H9 (cell line): ENCODE measurements around the gene USP20. TPM values are rescaled to one million over a fixed set of nuclear protein-coding genes. Genes with fewer than 3 reads are reported as not detected.

ENCODE experiments used
- DNase-seq: peaks from one replicate; pipeline ENCODE4 v3.0.0-alpha.2; 2017
- H2AFZ ChIP-seq: one replicate; pipeline ENCODE4 v1.6.1; 2013; ENCODE audit warnings: mild to moderate bottlenecking, low read length, control low read depth, moderate library complexity
- H2AK5ac ChIP-seq: 2 replicates; pipeline ENCODE4 v1.6.1; 2013; ENCODE audit warnings: low read length, control low read depth, mixed read lengths; ENCODE audit not compliant: insufficient read length
- H2BK120ac ChIP-seq: one replicate; pipeline ENCODE4 v1.6.1; 2013; ENCODE audit warnings: low read depth, mild to moderate bottlenecking, low read length, control low read depth, inconsistent platforms; ENCODE audit not compliant: poor library complexity, severe bottlenecking
- H2BK12ac ChIP-seq: 2 replicates; pipeline ENCODE4 v1.6.1; 2013; ENCODE audit warnings: low read length, control low read depth, mixed read lengths, low read depth; ENCODE audit not compliant: insufficient read length
- H2BK15ac ChIP-seq: 2 replicates; pipeline ENCODE4 v1.6.1; 2013; ENCODE audit warnings: low read depth, low read length, control low read depth
- H2BK20ac ChIP-seq: one replicate; pipeline ENCODE4 v1.6.1; 2013; ENCODE audit warnings: low read depth, mild to moderate bottlenecking, low read length, control low read depth, inconsistent platforms; ENCODE audit not compliant: poor library complexity, severe bottlenecking
- H2BK5ac ChIP-seq: 2 replicates; pipeline ENCODE4 v1.6.1; 2013; ENCODE audit warnings: low read length, control low read depth, mixed read lengths; ENCODE audit not compliant: insufficient read length
- H3K14ac ChIP-seq: 2 replicates; pipeline ENCODE4 v1.6.1; 2013; ENCODE audit warnings: low read length, control low read depth; ENCODE audit not compliant: insufficient read depth
- H3K18ac ChIP-seq: 2 replicates; pipeline ENCODE4 v1.6.1; 2013; ENCODE audit warnings: low read depth, mild to moderate bottlenecking, mixed read lengths, low read length, control low read depth; ENCODE audit not compliant: insufficient read length
- H3K23ac ChIP-seq: 2 replicates; pipeline ENCODE4 v1.6.1; 2013; ENCODE audit warnings: low read length, control low read depth, mixed read lengths, low read depth; ENCODE audit not compliant: insufficient read length
- H3K23me2 ChIP-seq: 2 replicates; pipeline ENCODE4 v1.6.1; 2013; ENCODE audit warnings: low read depth, mild to moderate bottlenecking, mixed read lengths, low read length, control low read depth; ENCODE audit not compliant: insufficient read length, poor library complexity, severe bottlenecking
- H3K27ac ChIP-seq: 2 replicates; pipeline ENCODE4 v1.5.1; 2013; ENCODE audit warnings: low read length, control low read depth, mixed read lengths, low read depth; ENCODE audit not compliant: insufficient read length
- H3K27me3 ChIP-seq: 2 replicates; pipeline ENCODE4 v1.6.1; 2013; ENCODE audit warnings: low read length, control low read depth, inconsistent platforms; ENCODE audit not compliant: insufficient read depth
- H3K4ac ChIP-seq: 2 replicates; pipeline ENCODE4 v1.6.1; 2013; ENCODE audit warnings: low read depth, mild to moderate bottlenecking, control low read depth, inconsistent platforms, low read length, moderate library complexity
- H3K4me1 ChIP-seq: 2 replicates; pipeline ENCODE4 v1.6.1; 2013; ENCODE audit warnings: low read length, control low read depth, inconsistent platforms; ENCODE audit not compliant: insufficient read depth
- H3K4me2 ChIP-seq: 2 replicates; pipeline ENCODE4 v1.6.1; 2013; ENCODE audit warnings: low read length, control low read depth, mixed read lengths; ENCODE audit not compliant: insufficient read length, insufficient read depth
- H3K56ac ChIP-seq: 2 replicates; pipeline ENCODE4 v1.6.1; 2013; ENCODE audit warnings: low read depth, mild to moderate bottlenecking, mixed read lengths, low read length, control low read depth; ENCODE audit not compliant: insufficient read length
- H3K79me1 ChIP-seq: 2 replicates; pipeline ENCODE4 v1.6.1; 2013; ENCODE audit warnings: low read depth, mild to moderate bottlenecking, moderate library complexity, low read length, control low read depth, inconsistent platforms; ENCODE audit not compliant: insufficient read depth, poor library complexity, severe bottlenecking
- H3K79me2 ChIP-seq: 2 replicates; pipeline ENCODE4 v1.6.1; 2013; ENCODE audit warnings: low read length, control low read depth, inconsistent platforms; ENCODE audit not compliant: insufficient read depth
- H3K9ac ChIP-seq: 2 replicates; pipeline ENCODE4 v1.6.1; 2013; ENCODE audit warnings: low read length, control low read depth, mixed read lengths; ENCODE audit not compliant: insufficient read length; ENCODE audit errors: extremely low read depth
- H3K9me3 ChIP-seq: one replicate; pipeline ENCODE4 v1.6.1; 2013; ENCODE audit warnings: low read depth, low read length, inconsistent platforms; ENCODE audit not compliant: control insufficient read depth
- H3T11ph ChIP-seq: one replicate; pipeline ENCODE4 v1.6.1; 2013; ENCODE audit warnings: mild to moderate bottlenecking, low read length, control low read depth, inconsistent platforms
- H4K20me1 ChIP-seq: one replicate; pipeline ENCODE4 v1.6.1; 2013; ENCODE audit not compliant: control insufficient read depth, insufficient read length, insufficient read depth
- H4K5ac ChIP-seq: 2 replicates; pipeline ENCODE4 v1.6.1; 2013; ENCODE audit warnings: low read depth, mild to moderate bottlenecking, mixed read lengths, low read length, control low read depth; ENCODE audit not compliant: insufficient read length
- H4K8ac ChIP-seq: replicated peaks from 2 replicates; pipeline ENCODE4 v1.6.1; 2013; ENCODE audit warnings: low read length, control low read depth, mixed read lengths, low read depth; ENCODE audit not compliant: insufficient read length
- H4K91ac ChIP-seq: 2 replicates; pipeline ENCODE4 v1.6.1; 2013; ENCODE audit warnings: low read depth, mild to moderate bottlenecking, moderate library complexity, mixed read lengths, low read length, control low read depth; ENCODE audit not compliant: insufficient read length
- H3K27ac Mint-ChIP-seq, 3 experiments: 2 replicates in 2 of 3; 3 replicates in 1 of 3; pipeline ENCODE4 v1.8.0; 2020 to 2021; ENCODE audit warnings: mixed read lengths in 3 of 3, mild to moderate bottlenecking in 1 of 3, moderate library complexity in 1 of 3
- H3K27me3 Mint-ChIP-seq: 2 replicates; pipeline ENCODE4 v1.8.0; 2021; ENCODE audit warnings: low read depth, mild to moderate bottlenecking, moderate library complexity, mixed read lengths
- H3K36me3 Mint-ChIP-seq, 3 experiments: 2 replicates in 2 of 3; 3 replicates in 1 of 3; pipeline ENCODE4 v1.8.0; 2020 to 2021; ENCODE audit warnings: low read depth in 3 of 3, mixed read lengths in 3 of 3; ENCODE audit not compliant: insufficient read depth in 1 of 3
- H3K4me1 Mint-ChIP-seq, 2 experiments: 2 replicates each; pipeline ENCODE4 v1.8.0; 2020; ENCODE audit warnings: mixed read lengths in 2 of 2
- H3K4me3 Mint-ChIP-seq, 2 experiments: 2 replicates in 1 of 2; 3 replicates in 1 of 2; pipeline ENCODE4 v1.8.0; 2020 to 2021; ENCODE audit warnings: mild to moderate bottlenecking in 2 of 2, mixed read lengths in 2 of 2, moderate library complexity in 1 of 2
- H3K9me3 Mint-ChIP-seq, 2 experiments: 2 replicates in 1 of 2; 3 replicates in 1 of 2; pipeline ENCODE4 v1.8.0; 2020; ENCODE audit warnings: mild to moderate bottlenecking in 2 of 2, mixed read lengths in 2 of 2, moderate library complexity in 1 of 2
- WGBS: extraction: QIAGEN DNeasy Blood & Tissue Kit; methylation state at CpG from one replicate; pipeline ENCODE4 v1.1.7; 2013; ENCODE audit warnings: missing lambda C conversion rate, low lambda C conversion rate, mixed read lengths; ENCODE audit not compliant: insufficient read length; ENCODE audit errors: extremely low coverage; 5-methylcytosine and 5-hydroxymethylcytosine counted together
- total RNA-seq: library from RNA; stranded (reverse); gene quantifications from 2 replicates; pipeline ENCODE4 v1.2.1, GENCODE V29; 2021
- TF ChIP-seq, protein P1 (sequence below): fragments of 200-600 bp; sonication (generic); conservative IDR thresholded peaks from 3 replicates; pipeline ENCODE4 v1.8.0; 2021; ENCODE audit warnings: antibody characterized with exemption, mild to moderate bottlenecking

The USP20 gene
- total RNA-seq, 1 experiment from 2014 or later = 20.9 TPM

GRCh38 chr9:129874261-129875101, 39.2 kb downstream of the USP20 start:
- H3K9me3 ChIP-seq = no peaks in the 10 kb centered on the region
- no peaks in the 10 kb centered on the region for H3K9me3 Mint-ChIP-seq
- no peak overlapping the region for H3K18ac ChIP-seq
- no peaks in the 10 kb centered on the region for H3K79me2 ChIP-seq
- H2BK12ac ChIP-seq = no peak overlapping the region
- H3K4me1 Mint-ChIP-seq = 0 out of 4 replicates have a peak, but pooled peaks cover 0 to 2% of the 10 kb centered on the region in 2 experiments
- TF ChIP-seq, protein P1, sequence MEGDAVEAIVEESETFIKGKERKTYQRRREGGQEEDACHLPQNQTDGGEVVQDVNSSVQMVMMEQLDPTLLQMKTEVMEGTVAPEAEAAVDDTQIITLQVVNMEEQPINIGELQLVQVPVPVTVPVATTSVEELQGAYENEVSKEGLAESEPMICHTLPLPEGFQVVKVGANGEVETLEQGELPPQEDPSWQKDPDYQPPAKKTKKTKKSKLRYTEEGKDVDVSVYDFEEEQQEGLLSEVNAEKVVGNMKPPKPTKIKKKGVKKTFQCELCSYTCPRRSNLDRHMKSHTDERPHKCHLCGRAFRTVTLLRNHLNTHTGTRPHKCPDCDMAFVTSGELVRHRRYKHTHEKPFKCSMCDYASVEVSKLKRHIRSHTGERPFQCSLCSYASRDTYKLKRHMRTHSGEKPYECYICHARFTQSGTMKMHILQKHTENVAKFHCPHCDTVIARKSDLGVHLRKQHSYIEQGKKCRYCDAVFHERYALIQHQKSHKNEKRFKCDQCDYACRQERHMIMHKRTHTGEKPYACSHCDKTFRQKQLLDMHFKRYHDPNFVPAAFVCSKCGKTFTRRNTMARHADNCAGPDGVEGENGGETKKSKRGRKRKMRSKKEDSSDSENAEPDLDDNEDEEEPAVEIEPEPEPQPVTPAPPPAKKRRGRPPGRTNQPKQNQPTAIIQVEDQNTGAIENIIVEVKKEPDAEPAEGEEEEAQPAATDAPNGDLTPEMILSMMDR = no peak
- no peak overlapping the region for H3K27ac ChIP-seq
- H3T11ph ChIP-seq = no peak overlapping the region
- H3K4me1 ChIP-seq = no peaks in the 10 kb centered on the region
- H3K79me1 ChIP-seq = no peaks in the 10 kb centered on the region
- H3K27me3 Mint-ChIP-seq = no peaks in the 10 kb centered on the region
- no peak overlapping the region for H2BK120ac ChIP-seq
- no peak overlapping the region for H4K5ac ChIP-seq
- no peak overlapping the region for H3K4ac ChIP-seq
- H3K9ac ChIP-seq = no peak overlapping the region
- H2BK20ac ChIP-seq = no peak overlapping the region
- no peak overlapping the region for H2BK15ac ChIP-seq
- no peak overlapping the region for H2AFZ ChIP-seq
- no peak overlapping the region for H3K23ac ChIP-seq
- H3K56ac ChIP-seq = no peak overlapping the region
- no peak overlapping the region for H3K14ac ChIP-seq
- H2BK5ac ChIP-seq = no peak overlapping the region
- H2AK5ac ChIP-seq = no peak overlapping the region
- no CpG with 5 or more reads among the region's 38 CpGs for WGBS
- peak overlapping the region in 2 of 3 experiments; percentile 61 to 70; a peak in 3 of 7 replicates for H3K27ac Mint-ChIP-seq
- H3K27me3 ChIP-seq = no peaks in the 10 kb centered on the region
- no peaks in the 10 kb centered on the region for H3K23me2 ChIP-seq
- no peak overlapping the region for H4K8ac ChIP-seq
- no peak overlapping the region for H3K4me2 ChIP-seq
- H3K4me3 Mint-ChIP-seq = no peak overlapping the region
- H3K36me3 Mint-ChIP-seq = peaks cover 2 to 18% (median 14%) of the 10 kb centered on the region in 3 experiments; a peak in 6 of 7 replicates
- H4K91ac ChIP-seq = no peak overlapping the region
- no peak for DNase-seq
- H4K20me1 ChIP-seq = no peaks in the 10 kb centered on the region
